K562 (cell line): Measurements from ENCODE around the gene CNTN2. TPM values are rescaled to one million over a fixed set of nuclear protein-coding genes. Genes with fewer than 3 reads are reported as not detected.

Experiments
- ERF ChIP-seq: fragments of 450-650 bp; formaldehyde crosslinking; IDR thresholded peaks from 2 replicates; pipeline ENCODE4 v1.4.0; 2020; ENCODE audit warnings: mild to moderate bottlenecking, mixed read lengths
- FOXK1 ChIP-seq: sonication (generic); formaldehyde crosslinking; IDR thresholded peaks from 2 replicates; pipeline ENCODE4 v1.8.0; 2022; ENCODE audit warnings: missing genetic modification reagents, mild to moderate bottlenecking, borderline replicate concordance
- GABPB1 ChIP-seq: sonication (generic); formaldehyde crosslinking; IDR thresholded peaks from 2 replicates; pipeline ENCODE4 v1.8.0; 2022; ENCODE audit warnings: mild to moderate bottlenecking, missing genetic modification reagents
- KAT2B ChIP-seq: IDR thresholded peaks from one replicate; pipeline ENCODE4 v1.6.1; 2012; ENCODE audit warnings: low read depth, mild to moderate bottlenecking, control low read depth, inconsistent platforms, low read length, moderate library complexity
- KAT7 ChIP-seq: sonication (generic); formaldehyde crosslinking; IDR thresholded peaks from 2 replicates; pipeline ENCODE4 v1.8.0; 2022; ENCODE audit warnings: missing genetic modification reagents, mild to moderate bottlenecking, borderline replicate concordance
- MAFG ChIP-seq: fragments of 450-650 bp; conservative IDR thresholded peaks from 2 replicates; pipeline ENCODE4 v1.6.1; 2016; ENCODE audit warnings: missing genetic modification characterization, missing compliant biosample characterization
- NFYB ChIP-seq: IDR thresholded peaks from 2 replicates; pipeline ENCODE4 v1.6.1; 2011; ENCODE audit warnings: mild to moderate bottlenecking, moderate library complexity; ENCODE audit not compliant: insufficient read length; ENCODE audit errors: extremely low read depth
- NR2C1 ChIP-seq, 2 experiments: fragments of 450-650 bp; IDR thresholded peaks; 2 replicates each; pipeline ENCODE4 v1.6.1; 2017; ENCODE audit warnings: mild to moderate bottlenecking in 2 of 2, antibody characterized with exemption in 1 of 2, inconsistent platforms in 1 of 2, missing compliant biosample characterization in 1 of 2, missing genetic modification characterization in 1 of 2
- PHF8 ChIP-seq: fragments of 200-600 bp; sonication (generic); IDR thresholded peaks from 2 replicates; pipeline ENCODE4 v1.6.1; 2012; ENCODE audit warnings: mixed run types, mild to moderate bottlenecking, inconsistent platforms, low read length, moderate library complexity, borderline replicate concordance
- RBM34 ChIP-seq: fragments of 200-400 bp; formaldehyde crosslinking; IDR thresholded peaks from 2 replicates; pipeline ENCODE4 v1.6.1; 2018; ENCODE audit warnings: low read length, borderline replicate concordance; ENCODE audit not compliant: insufficient read depth
- RFX1 ChIP-seq: fragments of 450-650 bp; IDR thresholded peaks from 2 replicates; pipeline ENCODE4 v1.6.1; 2016; ENCODE audit warnings: mild to moderate bottlenecking, moderate library complexity
- TAF7 ChIP-seq: fragments of 450-650 bp; IDR thresholded peaks from 2 replicates; pipeline ENCODE4 v1.6.1; 2016; ENCODE audit warnings: missing genetic modification characterization, missing compliant biosample characterization
- TGIF2 ChIP-seq: sonication (generic); formaldehyde crosslinking; IDR thresholded peaks from 2 replicates; pipeline ENCODE4 v1.8.1; 2022; ENCODE audit warnings: mild to moderate bottlenecking, missing genetic modification reagents, moderate library complexity
- ZC3H4 ChIP-seq: sonication (generic); formaldehyde crosslinking; IDR thresholded peaks from 2 replicates; pipeline ENCODE4 v1.9.0; 2021; ENCODE audit warnings: missing genetic modification reagents, borderline replicate concordance
- ZNF217 ChIP-seq: sonication (generic); formaldehyde crosslinking; IDR thresholded peaks from 2 replicates; pipeline ENCODE4 v1.8.0; 2022; ENCODE audit warnings: mild to moderate bottlenecking, missing genetic modification reagents
- ZNF224 ChIP-seq: sonication (generic); formaldehyde crosslinking; IDR thresholded peaks from 2 replicates; pipeline ENCODE4 v1.8.0; 2022; ENCODE audit warnings: mild to moderate bottlenecking, missing genetic modification reagents
- ZNF778 ChIP-seq: fragments of 450-650 bp; formaldehyde crosslinking; IDR thresholded peaks from 2 replicates; pipeline ENCODE4 v1.4.0; 2020; ENCODE audit warnings: mild to moderate bottlenecking, moderate library complexity
- ZNF785 ChIP-seq: fragments of 250-450 bp; sonication (Bioruptor Pico); IDR thresholded peaks from 2 replicates; pipeline ENCODE4 v1.4.0; 2020; ENCODE audit warnings: mild to moderate bottlenecking
- polyA plus RNA-seq, 8 experiments: library from polyadenylated mRNA; depleted of rRNA in 4 of 8; stranded (reverse) in 5 of 8; unstranded in 3 of 8; fragments of >200 nt; fragmentation: Nextera tagmentation in 2 of 8; fragmentation: Illumina TruSeq in 1 of 8; extraction: Ambion mirVana in 2 of 8; extraction: Trizol in 1 of 8; gene quantifications; 2 replicates each; pipeline versions ENCODE4 v1.2.1 to v1.2.3, GENCODE V29; 2011 to 2014; ENCODE audit warnings: inconsistent platforms in 1 of 8, missing spikeins in 1 of 8
- total RNA-seq, 7 experiments: library from RNA; depleted of rRNA in 6 of 7; stranded (reverse); fragments of >200 nt in 6 of 7; fragmentation: Illumina TruSeq in 2 of 7; extraction: Trizol in 2 of 7; gene quantifications; 2 replicates each; pipeline versions ENCODE4 v1.2.1 to v1.2.3, GENCODE V29; 2011 to 2021; ENCODE audit warnings: low replicate concordance in 1 of 7
- TF ChIP-seq, protein P1 (sequence below): fragments of 250-450 bp; sonication (Bioruptor Pico); IDR thresholded peaks from 2 replicates; pipeline ENCODE4 v1.5.0; 2021
- TF ChIP-seq, protein P2 (sequence below): fragments of 450-650 bp; conservative IDR thresholded peaks from 2 replicates; pipeline ENCODE4 v1.6.1; 2016; ENCODE audit warnings: missing genetic modification characterization, low read depth, mild to moderate bottlenecking, missing compliant biosample characterization, moderate library complexity
- TF ChIP-seq, protein P3 (sequence below): fragments of 250-450 bp; sonication (Bioruptor Pico); IDR thresholded peaks from 2 replicates; pipeline ENCODE4 v1.5.1; 2021; ENCODE audit warnings: mild to moderate bottlenecking
- TF ChIP-seq, protein P4 (sequence below): sonication (generic); formaldehyde crosslinking; IDR thresholded peaks from 2 replicates; pipeline ENCODE4 v1.4.0; 2020; ENCODE audit warnings: mild to moderate bottlenecking, missing genetic modification reagents

The CNTN2 gene
- total and polyA plus RNA-seq, 9 of the 15 experiments (the other 6 are each of a cell fraction or from before 2014, with no cell fraction given) = not detected

DNA sequence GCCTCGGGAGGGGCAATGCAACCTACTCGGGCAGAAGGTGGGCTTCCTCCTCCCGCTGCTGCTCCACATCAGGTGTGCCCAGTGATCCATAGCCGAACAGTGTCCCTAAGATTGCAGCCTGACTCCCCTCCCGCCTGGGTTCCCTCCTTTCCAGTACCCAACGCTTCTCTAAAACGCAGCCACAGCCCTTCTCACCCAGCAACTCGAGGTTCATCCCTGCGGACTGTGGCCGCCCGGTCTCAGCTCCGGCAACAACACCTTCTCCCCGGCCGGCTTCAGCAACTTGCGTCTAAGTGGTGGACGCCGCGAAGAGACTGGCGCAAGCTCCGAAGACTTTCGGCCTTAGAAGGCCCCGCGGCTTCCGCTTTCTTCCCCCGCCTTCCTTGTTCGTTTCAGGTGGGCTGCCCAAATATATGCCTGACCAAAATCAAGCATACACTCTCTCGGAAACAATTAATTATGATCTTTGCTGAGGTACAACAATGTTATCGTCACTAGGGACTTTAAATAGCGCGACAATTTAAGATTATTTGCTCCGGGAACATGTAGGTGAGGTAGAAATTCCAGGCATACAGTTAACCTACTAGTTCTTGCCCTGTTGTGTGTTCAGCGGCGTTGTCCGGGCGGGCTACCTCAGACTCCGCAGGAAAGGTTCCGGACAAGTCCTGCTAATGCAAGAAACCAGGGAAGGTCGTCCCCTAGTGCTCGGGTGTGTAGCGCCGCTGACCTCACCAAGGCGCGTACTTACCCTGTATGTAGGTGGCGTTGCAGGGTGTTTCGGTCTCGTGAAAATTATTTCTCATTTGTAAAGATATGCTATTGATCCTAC lies 78.9 kb downstream of the CNTN2 start, which contains the start of gene RBBP5 (continued):
- TF ChIP-seq, protein P1, sequence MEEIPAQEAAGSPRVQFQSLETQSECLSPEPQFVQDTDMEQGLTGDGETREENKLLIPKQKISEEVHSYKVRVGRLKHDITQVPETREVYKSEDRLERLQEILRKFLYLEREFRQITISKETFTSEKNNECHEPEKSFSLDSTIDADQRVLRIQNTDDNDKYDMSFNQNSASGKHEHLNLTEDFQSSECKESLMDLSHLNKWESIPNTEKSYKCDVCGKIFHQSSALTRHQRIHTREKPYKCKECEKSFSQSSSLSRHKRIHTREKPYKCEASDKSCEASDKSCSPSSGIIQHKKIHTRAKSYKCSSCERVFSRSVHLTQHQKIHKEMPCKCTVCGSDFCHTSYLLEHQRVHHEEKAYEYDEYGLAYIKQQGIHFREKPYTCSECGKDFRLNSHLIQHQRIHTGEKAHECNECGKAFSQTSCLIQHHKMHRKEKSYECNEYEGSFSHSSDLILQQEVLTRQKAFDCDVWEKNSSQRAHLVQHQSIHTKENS (CRISPR knock-in tag) = no peak
- TF ChIP-seq, protein P2, sequence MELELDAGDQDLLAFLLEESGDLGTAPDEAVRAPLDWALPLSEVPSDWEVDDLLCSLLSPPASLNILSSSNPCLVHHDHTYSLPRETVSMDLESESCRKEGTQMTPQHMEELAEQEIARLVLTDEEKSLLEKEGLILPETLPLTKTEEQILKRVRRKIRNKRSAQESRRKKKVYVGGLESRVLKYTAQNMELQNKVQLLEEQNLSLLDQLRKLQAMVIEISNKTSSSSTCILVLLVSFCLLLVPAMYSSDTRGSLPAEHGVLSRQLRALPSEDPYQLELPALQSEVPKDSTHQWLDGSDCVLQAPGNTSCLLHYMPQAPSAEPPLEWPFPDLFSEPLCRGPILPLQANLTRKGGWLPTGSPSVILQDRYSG (tag) = peak; percentile 60; the same call in 1 of the 2 replicates
- peak; percentile 19; the same call in 1 of the 2 replicates for TF ChIP-seq ERF
- TF ChIP-seq KAT7 (CRISPR knock-in tag) = peak; percentile 91; the same call in 1 of the 2 replicates
- TF ChIP-seq KAT2B = peak; percentile 78
- TF ChIP-seq, protein P3, sequence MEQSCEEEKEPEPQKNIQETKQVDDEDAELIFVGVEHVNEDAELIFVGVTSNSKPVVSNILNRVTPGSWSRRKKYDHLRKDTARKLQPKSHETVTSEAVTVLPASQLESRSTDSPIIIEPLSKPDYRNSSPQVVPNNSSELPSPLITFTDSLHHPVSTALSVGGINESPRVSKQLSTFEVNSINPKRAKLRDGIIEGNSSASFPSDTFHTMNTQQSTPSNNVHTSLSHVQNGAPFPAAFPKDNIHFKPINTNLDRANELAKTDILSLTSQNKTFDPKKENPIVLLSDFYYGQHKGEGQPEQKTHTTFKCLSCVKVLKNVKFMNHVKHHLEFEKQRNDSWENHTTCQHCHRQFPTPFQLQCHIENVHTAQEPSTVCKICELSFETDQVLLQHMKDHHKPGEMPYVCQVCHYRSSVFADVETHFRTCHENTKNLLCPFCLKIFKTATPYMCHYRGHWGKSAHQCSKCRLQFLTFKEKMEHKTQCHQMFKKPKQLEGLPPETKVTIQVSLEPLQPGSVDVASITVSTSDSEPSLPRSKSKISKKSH = no peak
- TF ChIP-seq GABPB1 = peak; percentile 99
- TF ChIP-seq RBM34 = no peak
- no peak for TF ChIP-seq ZNF785
- TF ChIP-seq TAF7 = peak; percentile 78
- 0 out of 2 replicates have a peak, but pooled peaks have one; percentile 25 for TF ChIP-seq ZNF224 (CRISPR knock-in tag)
- TF ChIP-seq RFX1 = no peak
- TF ChIP-seq TGIF2 (CRISPR knock-in tag) = no peak
- TF ChIP-seq MAFG = no peak
- TF ChIP-seq ZC3H4 (CRISPR knock-in tag) = no peak
- peak; percentile 97 for TF ChIP-seq PHF8
- TF ChIP-seq ZNF217 = no peak
- no peak for TF ChIP-seq NFYB
- TF ChIP-seq FOXK1 (CRISPR knock-in tag) = peak; percentile 99
- peak; percentile 89 for TF ChIP-seq NR2C1 (IDR thresholded peaks at IDR 0.05)
- TF ChIP-seq NR2C1 (tag; IDR thresholded peaks at IDR 0.05) = peak; percentile 95
- TF ChIP-seq, protein P4, sequence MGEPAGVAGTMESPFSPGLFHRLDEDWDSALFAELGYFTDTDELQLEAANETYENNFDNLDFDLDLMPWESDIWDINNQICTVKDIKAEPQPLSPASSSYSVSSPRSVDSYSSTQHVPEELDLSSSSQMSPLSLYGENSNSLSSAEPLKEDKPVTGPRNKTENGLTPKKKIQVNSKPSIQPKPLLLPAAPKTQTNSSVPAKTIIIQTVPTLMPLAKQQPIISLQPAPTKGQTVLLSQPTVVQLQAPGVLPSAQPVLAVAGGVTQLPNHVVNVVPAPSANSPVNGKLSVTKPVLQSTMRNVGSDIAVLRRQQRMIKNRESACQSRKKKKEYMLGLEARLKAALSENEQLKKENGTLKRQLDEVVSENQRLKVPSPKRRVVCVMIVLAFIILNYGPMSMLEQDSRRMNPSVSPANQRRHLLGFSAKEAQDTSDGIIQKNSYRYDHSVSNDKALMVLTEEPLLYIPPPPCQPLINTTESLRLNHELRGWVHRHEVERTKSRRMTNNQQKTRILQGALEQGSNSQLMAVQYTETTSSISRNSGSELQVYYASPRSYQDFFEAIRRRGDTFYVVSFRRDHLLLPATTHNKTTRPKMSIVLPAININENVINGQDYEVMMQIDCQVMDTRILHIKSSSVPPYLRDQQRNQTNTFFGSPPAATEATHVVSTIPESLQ = 0 out of 2 replicates have a peak, but pooled peaks have one; percentile 48
- no peak for TF ChIP-seq ZNF778 (CRISPR knock-in tag)
